Effector CD4-positive, alpha-beta T cell (primary cell): ENCODE results near the gene DNAAF5.

Source experiments
- DNase-seq: peaks from one replicate; pipeline ENCODE4 v3.0.0-alpha.2; 2020
- total RNA-seq: gene quantifications from one replicate; lab custom pipeline; 2026; lab: John Stamatoyannopoulos, UW

DNAAF5 gene
- 17.3 reads per million, percentile 43 among the genes with 10 or more reads in this experiment for total RNA-seq

- peak; percentile 76 for DNase-seq
Measured at GRCh38 chr7:726084-726853, at the start of gene DNAAF5. Gene DNAAF5 (plus strand): TSS chr7:726699. CDS start chr7:726721, 22 bp downstream.

DNA sequence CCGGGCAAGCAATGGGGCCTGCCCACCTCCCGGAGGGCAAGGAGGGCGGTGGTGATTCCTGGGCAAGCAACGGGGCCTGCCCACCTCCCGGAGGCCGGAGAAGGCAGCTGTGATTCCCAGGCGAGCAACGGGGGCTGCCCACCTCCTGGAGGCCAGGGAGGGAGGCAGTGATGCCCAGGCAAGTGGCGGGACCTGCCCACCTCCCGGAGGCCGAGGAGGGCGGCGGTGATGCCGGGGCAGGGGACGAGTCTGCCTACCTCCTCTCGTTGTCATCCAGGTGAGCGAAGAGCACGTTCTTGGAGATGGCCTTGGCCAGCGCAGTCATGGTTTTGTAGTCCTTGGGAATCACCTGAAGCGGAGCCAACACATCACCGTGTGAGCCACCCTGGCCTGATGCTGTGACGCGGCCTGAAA is 49.5 kb upstream of the DNAAF5 start:
- DNase-seq, result no peak

DNA sequence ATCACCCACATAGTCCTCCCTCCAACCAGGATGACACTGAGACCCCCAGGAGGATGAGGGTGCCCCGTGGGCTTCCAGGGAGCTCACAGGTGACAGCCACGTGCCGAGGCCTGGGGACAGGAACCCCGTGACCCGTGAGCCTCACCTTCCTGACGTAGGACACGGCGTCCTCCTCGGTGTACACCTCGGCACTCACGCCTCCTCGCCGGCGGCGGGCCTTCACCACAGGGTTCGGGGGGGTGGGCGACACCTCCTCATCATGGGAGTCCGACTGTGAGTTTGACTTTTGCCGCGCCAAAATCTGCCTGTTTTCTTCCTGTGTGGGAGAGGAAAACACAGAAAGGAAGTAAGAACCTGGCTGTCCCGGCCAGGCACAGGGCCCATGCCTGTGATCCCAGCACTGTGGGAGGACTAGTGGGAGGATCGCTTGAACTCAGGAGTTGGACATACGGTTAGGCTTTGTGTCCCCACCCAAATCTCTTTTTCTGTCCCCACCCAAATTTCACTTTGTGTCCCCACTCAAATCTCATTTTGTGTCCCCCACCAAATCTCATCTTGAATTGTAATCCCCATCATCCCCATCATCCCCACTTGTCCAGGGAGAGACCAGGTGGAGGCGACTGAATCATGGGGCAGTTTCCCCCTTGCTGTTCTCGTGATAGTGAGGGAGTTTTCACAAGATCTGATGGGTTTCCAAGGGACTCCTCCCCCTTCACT is 45.9 kb upstream of the DNAAF5 start:
- no peak for DNase-seq

DNA sequence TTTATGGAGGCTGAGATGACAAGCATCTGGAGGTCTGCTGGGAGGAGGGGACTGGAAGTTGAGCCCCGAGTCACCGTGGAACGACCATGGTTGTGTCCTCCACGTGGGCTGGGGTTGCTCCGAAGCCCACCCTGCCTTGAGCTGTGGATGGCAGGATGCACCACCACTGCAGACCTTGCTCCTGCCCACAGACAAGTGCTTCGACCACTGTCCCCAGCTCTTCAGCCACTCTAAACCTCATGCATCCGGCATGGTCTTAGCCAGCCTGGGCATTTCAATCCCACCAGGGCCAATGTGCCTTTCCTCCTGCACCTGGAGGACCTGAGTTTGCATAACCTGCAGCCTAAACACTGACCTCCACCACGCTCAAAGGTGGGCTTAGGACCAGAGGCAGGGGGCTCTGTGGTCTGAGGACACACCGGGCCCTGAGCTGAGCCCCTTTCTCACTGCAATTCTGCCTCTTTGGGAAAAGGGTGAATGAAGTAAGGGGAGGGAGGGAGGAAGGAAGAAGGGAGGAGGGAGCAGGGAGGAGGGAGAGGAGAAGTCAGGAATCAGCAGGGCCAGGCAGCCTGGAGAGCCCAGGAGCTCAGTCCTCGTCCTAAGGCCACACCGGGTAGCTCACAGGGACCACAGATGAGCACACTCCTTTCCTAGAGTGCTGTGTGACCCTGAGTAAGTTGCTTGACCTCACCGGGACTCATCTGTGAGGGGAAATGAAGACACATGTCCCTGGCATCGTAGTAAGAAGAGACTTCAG is 44.8 kb upstream of the DNAAF5 start:
- no peak for DNase-seq

GRCh38 chr7:682810-683209 is 43.7 kb upstream of the DNAAF5 start:
- DNase-seq, result no peak

- DNase-seq, result no peak
Measured at GRCh38 chr7:683526-684205, 42.8 kb upstream of the DNAAF5 start.

DNA sequence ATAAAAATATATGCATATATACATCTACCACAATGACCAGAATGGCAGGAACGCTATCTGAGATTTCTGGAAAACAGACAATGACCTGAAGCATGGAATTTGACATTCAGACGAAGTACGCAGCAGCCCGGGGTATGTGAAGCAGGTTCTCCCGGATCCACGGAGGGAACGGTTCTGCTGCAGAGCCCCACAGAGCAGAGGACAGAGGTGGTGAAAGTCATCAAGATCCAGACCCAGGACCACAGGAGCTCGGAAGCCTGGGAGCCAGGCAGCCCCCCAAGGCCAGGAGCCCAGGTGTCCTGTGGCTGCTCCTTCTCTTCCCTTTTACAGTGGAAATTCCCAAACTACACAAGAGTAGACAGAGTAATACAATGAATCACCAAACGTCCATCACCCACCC is 42.1 kb upstream of the DNAAF5 start:
- DNase-seq, result no peak

DNA sequence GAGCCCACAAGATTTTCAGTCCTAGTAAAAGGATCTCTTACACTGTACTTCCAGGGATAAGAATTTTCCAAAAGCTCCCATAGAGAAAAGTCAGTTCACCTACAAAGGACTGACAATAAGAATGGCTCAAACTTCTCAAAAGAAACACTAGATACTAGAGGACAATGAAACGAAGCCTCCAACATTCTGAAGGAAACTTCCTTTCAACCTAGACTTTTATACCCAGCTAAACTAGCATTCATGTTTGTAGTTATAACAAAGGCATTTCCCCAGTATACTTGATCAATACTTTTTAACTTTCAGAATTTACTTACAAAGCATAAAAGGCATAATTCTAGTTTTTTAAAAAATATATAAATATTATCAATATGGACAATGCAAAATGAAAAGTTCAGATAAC is 41.0 kb upstream of the DNAAF5 start:
- DNase-seq, result no peak

- no peak for DNase-seq
Measured at GRCh38 chr7:690478-691360, 35.8 kb upstream of the DNAAF5 start.

DNA sequence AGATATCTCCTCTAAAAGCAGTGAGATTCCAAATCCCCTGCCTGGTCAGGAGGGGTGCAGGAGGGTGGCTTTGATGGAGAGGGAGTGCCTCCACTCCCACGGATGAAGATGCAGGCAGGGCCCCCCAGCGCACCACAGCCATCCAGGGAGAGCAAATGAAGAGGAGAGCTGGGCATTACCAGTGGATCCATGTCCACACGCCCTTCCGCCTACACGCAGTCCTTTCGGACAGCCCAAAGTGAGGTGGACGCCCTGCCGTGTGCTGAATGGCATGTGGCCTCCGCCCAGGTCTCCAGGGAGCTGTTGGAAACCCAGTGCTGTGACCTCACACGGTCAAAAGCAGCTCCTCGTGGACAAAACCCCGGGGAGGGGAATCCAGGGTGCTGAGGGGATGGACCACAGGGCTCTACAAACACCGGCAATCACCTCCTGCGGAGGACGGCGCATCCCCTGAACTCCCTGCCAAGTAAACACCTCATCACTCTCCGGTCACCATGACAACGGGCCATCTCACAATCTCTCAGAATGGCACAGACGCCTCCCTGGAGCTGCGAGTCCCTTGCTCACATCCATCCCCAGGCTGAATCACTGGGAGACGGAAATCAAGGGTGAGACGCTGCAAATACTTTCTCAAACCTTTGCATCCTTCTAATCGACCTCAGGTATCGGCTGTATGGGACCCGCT is 35.0 kb upstream of the DNAAF5 start:
- no peak for DNase-seq

DNA sequence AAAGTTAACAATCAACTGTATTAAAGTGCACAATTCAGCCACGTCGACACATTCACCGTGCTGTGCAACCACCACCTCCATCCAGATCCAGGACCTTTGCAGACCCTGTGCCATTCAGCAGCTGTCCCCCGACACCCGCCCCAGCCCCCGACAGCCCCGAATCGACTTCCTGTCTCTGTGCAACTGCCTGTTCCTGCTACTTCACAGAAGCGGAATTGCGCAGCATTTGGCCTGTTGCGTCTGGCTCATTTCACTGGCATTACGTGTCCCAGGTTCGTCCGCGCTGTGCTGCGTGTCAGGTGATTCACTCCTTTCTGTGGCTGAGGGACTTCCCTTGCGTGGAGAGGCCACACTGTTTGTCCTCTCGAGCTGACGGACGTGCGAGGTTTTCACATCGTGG is 33.2 kb upstream of the DNAAF5 start:
- DNase-seq, result no peak

GRCh38 chr7:696426-696811 is 30.1 kb upstream of the DNAAF5 start:
- DNase-seq, result no peak

DNA sequence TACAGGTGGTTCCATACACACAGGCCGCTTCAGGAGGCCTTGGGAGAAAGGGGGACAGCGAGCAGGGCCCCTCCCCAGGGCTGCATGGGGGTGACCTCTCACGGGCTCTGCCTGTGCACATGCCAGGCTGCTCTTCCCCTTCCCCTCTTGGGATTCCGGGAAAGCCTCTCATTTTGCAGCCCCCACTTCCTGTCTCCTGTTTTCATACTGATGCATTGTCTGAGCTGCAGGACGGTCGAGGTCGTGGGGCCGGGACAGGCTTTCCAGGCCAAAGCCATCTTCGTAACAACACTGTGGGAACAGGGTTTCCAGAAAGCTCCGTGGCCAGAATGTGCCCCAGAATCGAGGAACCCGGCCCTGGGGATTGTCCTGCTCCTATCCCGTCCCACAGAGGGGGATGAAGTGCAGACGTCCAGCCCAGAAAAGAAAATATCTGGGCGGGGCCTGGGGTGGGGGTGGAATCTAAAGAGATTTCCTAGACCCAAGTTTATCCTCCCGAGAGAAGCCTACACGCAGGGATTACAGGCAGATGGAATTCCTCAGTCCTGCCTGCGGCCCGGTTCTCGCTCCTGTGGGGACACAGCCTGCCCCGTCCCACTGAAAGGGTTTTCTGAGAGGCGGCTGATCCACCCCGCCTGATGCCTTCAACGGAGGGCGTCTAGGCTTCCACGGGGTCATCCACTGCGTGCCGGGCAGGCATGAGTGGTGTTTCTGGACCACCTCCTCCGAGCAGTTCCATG is 29.5 kb upstream of the DNAAF5 start:
- no peak for DNase-seq

GRCh38 chr7:698515-699475 is 27.7 kb upstream of the DNAAF5 start:
- DNase-seq, result no peak

GRCh38 chr7:699476-700170 is 26.9 kb upstream of the DNAAF5 start:
- DNase-seq, result no peak

GRCh38 chr7:701086-701671 is 25.3 kb upstream of the DNAAF5 start:
- DNase-seq, result no peak

DNA sequence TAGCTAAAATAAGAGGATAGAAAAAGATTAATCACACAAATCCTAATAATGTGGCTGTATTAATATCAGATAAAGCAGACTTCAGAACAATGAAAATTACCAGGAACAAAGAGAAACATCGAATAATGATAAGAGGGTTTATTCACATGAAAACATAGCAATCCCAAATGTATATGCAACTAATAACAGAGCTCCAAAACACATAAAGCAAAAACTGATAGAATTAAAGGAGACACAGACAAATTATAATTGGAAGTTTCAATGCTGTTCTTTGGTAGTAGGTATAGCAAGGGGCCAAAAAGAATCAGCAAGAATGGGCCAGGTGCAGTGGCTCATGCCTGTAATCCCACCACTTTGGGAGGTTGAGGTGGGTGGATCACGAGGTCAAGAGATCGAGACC is 23.4 kb upstream of the DNAAF5 start:
- DNase-seq, result no peak

GRCh38 chr7:706721-707120 is 19.8 kb upstream of the DNAAF5 start:
- no peak for DNase-seq
